GM19240 (cell line): ENCODE results near the gene CRAT.
"Not testable (repeated sequence)": the region's sequence is repeated elsewhere in the genome, so short reads cannot be mapped to it uniquely, and the experiment has no call there.

Experiments
- DNase-seq: peaks from one replicate; pipeline ENCODE4 v3.0.0; 2011; ENCODE audit warnings: low spot score; ENCODE audit not compliant: insufficient read length

CRAT gene

DNA sequence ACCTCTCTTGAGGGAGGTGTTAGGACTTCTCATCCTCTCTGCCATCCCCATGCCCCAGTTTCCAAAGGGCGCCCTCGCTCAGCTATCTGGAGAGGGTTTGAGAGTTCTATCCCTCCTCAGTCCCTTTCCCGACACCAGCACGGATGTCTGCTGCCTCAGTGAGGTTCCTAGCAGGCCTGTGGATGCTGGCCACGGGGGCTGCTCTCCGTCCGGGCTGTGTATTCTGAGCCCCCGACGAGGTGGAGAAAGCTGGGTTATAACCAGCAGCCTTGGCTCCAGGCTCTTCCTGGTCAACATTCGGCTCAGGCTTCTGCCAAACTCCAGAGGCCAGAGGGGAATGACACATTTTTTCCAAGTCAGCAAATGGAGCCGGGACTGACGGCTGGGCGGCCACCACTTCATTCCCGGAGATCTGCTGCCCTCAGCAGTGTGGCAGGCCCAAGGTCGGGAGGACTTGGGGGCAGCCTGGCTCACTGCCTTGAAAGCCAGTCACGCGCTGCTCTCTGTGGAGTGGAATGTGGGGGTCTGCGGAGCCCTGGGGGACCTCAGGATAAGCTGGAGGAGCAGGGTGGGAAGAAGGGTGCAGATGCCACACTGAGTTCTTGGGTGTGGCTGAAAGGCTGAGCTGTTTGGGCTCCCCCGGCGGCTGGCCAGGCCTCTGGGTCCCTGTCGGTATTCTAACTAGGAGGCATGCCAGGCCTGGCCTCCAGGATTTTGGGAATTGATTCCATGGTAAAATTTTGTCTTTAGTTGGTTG, 28.1 kb upstream of the CRAT start:
- no peak for DNase-seq

DNA sequence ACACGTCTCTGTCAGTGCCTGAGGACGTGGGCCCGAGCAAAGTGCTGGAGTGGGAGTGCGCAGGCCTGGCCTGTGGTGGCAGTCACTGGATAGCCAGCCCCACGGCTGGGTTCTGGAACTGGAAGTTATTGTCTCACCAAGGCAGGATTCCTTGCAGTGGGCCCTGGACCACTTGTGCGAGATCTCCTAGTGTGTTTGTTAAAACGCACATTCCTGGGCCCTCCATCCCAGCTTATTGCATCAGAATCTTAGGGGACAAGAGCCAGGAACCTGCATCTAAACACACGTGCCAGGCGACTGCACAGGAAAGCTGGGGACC, 27.5 kb upstream of the CRAT start:
- DNase-seq = no peak

DNA sequence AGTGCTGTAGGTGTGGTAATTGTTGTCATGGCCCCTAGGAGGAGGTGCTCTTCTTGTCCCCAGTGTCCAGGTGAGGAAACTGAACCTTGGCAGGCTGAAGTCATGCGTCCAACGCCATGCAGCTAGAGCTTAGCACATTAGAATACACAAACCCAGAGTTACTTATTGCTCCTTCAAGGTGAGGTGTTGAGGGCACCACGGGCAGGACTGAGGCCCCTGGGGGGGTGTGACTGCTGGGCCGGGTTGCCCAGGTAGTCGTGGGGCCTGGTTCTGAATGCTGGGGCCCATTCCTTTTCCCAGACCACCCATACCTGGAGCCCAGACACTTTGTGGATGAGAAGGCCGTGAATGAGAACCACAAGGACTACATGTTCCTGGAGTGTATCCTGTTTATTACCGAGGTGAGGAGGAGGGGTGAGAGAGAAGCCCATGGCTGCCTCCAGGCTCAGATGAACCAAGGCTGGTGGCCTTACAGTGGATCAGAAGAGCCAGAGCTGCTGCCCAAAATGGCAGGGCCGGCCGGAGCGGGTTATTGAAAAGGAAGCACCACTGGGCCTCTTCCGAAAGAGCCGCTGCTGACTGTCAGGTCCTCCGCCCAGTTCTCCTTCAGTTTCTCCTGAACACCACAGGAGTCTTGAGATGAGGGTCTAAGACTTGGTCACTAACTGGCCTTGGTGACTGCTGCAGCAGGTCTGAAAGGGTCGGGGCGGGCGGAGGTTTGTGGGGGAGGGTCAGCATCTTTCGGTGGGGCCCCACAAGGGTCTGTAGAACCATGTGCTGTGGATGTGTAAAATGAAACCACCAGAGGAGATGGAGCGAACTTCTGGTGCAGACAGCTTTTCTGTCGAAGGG, 26.9 kb upstream of the CRAT start:
- DNase-seq = no peak

DNA sequence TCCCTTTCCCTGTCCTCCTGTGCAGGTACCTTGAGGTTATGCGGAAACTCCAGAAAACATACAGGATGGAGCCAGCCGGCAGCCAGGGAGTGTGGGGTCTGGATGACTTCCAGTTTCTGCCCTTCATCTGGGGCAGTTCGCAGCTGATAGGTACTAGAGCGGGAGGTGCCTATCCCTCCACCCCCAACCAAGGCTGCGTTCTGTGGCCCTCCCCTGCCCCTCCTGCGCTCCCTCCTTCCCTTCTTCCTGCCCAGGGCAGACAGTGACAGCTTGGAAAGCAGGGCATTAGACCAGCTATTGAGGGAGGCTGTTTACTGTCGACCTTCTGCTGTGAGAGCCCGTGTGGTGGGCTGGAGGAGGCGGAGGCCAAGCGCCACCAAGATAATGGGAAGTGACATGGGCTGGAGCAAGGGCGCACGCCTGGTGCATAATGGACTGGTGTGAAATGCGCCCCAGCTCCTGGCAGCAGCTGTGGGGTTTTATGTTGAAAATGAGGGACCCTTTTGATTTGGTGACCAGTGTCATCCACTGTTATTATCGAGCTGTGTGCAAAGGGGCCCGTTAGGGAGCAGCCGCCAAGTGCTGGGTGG, 25.9 kb upstream of the CRAT start:
- no peak for DNase-seq

DNA sequence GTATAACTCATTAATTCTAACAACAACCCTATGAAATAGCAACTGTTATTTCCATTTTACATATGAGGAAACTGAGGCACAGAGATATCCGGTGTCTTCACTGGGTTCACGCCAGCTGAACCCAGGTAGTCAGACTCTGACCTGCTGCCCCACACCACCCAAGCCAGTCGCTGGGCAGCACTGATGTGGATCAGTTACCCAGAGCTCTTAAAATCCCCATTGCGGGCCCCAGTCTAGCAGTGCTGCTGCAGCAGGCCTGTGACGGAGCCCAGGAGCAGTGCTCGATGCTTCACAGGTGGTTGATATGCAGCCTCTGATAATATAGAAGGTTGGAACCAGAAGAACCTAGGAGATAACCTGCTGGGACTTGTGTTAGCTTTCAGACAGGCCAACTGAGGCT, 24.9 kb upstream of the CRAT start:
- no peak for DNase-seq

DNA sequence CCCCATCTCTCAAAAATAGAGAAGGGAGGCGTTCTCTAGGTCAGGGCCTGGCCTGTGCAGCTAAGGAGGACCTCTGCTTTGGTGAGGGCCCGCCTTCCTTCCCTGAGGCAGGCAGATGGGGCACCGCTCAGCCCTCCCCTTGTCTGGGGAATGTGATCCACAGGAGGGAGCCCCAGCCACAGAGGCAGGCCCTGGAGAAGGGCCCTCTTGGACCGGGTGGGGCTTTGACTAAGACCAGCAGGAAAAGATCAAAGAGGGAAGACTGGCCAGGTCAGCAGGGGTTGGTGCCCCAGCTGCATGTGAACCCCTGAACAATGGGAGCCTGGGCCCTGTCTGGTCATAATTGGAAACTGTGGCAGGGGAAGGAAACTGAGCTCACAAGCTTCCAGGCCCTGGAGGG, 22.5 kb upstream of the CRAT start:
- no peak for DNase-seq

DNA sequence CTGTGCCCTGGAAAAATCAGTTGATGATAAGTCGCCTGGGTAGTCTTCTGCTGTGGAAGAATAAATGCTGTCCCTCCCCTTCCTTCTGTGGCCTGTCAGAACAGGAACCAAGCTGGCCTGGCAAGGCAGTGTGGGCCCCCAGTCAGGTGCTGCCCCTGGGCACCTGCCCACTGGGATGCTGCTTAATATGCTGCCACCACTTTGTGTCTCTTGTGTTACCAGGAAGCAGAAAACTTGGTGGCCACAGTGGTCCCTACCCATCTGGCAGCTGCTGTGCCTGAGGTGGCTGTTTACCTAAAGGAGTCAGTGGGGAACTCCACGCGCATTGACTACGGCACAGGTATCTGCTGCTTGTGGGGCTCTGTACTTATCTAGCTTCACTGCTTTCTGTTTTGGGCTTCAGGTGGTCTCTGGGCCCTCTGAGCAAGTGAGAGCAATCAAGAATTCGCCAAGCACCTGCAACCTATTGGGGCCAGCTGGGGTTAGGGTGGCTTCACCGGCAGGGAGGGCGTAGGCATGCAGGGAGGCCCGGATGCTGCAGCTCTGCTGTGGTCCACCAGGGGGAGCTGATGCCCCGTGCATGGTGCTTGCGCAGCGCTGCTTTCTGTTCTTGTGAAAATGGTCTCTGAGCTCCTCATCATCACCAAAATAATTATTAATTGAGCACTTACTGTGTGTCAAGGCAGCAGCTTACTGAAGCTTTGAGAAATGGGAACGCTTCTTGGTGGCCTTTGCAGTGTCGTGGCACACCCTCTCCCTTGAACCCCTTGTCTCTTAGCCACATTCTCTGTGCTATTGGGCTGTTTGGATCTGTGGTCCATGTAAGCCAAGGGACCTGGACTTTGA, 20.9 kb upstream of the CRAT start:
- DNase-seq = peak; percentile 84

DNA sequence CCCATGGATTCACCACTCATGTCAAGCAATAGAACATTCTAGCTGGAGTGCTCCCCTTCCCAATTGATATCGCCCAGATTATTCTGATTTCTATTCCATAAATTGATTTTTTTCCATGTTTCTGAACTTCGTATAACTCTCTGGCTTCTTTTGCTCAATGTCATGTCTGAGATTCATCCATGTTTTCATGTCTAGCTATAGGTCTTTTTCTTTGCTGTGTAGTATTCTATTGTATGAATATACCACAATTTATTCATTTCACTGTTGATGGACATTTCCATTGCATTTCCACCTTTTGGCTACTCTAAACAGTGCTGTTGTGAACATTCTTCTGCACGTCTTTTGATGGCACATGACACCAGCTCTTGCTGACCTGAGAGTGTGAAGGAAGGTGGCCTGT, 20.2 kb upstream of the CRAT start:
- DNase-seq = no peak

DNA sequence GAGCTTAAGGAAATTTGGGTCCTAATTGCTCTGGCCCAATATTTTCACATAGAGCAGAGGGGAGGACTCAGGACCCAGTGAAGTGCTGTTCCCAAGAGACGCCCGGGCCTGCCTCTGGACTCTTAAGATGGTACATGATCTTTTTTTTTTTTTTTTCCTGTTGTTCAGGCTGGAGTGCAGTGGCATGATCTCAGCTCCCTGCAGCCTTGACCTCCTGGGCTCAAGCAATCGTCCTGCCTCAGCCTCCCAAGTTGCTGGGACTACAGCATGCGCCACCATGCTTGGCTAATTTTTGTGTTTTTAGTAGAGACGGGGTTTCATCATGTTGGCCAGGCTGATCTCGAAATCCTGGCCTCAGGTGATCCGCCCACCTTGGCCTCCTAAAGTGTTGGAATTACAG, 19.7 kb upstream of the CRAT start:
- not testable (repeated sequence) for DNase-seq

DNA sequence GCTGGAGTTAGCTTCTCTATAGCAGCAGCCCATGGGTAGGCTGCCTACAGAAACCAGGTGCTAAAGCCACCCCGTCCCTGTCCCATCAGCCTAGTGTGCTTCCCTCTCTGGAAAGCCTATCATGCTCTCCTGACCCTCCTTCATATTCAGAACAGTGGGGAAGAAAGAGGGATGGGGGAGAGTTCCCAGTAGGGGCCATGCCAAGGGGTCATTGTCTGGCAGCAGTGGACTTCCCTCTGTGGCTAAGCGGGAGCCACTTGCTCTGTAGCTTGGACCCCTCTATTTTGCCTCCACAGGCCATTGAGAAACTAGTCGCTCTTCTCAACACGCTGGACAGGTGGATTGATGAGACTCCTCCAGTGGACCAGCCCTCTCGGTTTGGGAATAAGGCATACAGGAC, 18.1 kb upstream of the CRAT start:
- no peak for DNase-seq

DNA sequence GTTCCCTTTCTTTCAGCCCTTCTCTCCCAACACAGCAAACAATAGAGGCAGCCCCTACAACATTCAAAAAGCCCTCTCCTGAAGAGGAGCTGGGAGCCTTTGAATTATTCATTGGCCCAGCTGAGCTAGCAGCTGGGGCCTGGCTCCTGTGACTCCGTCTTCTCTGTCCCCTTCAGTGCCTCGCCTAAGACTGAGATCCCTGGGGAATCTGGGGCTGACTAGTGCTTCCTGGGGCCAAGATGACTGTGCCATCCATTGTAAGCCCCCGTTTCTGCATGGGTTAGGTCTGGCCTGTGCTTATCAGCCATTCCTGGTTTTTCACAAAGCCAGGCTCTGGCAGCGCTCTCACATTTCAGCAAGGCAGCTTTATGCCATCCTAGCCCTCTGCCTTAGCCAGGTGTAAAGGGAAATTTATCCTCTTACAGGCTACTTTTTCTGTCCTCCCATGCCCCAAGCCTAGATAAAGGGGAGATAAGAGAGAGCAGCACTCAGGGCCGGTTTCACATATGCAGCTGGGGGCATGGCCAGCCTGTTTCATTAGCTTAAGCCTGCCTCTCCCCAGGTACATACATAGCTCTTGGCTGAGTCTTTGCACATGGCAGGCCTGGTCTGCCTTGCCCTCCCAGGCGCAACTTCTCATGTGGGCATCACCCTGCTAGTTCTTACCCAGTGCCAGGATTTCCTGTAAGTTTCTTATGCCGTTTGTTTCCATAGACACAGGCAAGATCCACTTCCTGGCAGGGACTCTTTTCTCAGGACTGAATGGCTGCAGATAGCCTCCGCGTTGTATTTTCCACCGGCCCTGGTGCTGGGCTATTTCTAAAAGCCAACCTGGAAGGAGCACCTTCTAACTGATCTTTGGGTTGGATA, 16.4 kb upstream of the CRAT start:
- no peak for DNase-seq

DNA sequence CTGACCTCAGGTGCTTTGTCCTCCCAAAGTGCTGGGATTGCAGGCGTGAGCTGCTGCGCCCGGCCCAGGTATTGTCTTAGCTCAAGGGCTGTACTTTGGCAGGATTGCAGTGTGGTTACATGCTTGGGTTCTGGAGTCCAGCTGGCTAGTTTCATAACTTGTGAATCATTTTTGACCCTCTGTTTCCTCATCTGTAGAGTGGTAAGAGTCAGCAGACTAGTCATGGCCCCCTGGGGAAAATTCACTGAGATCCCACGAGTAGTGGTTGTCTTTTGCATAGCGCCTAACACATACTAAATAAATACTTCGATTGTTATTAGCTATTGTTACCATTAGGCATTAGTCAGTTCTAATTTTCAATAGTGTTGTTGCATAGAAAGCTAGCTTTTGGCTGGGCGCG, 14.9 kb upstream of the CRAT start:
- DNase-seq = no peak

DNA sequence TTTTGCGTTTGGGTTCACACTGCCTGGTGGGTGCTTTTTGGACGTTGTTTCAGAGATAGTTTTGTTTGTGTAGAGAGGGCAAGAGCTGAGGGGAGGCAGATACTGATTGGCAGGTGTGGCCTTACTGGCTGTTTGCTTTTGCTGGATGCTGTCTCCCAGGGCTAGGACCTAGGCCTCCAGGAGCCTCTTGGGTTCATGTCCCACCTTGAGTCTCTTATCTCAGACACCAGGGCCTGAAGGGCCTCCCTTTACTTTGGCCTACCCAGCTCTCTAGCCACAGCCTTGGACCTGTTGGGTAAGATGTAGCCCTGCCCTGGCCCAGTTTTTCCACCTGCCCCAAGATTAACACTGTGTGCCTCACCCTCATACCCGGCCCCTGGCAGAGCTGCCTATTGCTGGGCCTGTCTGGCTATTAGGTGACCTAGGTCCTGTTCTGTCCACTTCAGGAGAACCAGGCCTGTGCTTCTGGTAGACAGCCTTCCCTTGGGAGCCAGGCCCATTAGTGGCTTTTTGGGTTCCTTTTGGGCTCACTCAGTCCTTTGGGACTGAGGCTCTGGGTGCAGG, 14.0 kb upstream of the CRAT start:
- DNase-seq = no peak

DNA sequence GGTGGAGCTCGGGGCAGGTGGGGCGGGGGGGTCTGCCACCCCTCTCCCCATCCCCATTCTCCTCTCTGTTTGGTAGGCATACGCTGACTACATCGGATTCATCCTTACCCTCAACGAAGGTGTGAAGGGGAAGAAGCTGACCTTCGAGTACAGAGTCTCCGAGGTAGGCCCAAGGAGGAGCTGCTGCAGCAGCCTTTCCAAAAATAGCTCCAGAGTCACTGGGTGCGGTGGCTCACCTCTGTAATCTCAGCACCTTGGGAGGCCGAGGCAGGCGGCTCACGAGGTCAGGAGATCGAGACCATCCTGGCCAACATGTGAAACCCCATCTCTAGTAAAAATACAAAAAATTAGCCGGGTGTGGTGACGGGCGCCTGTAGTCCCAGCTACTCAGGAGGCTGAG, 12.4 kb upstream of the CRAT start:
- DNase-seq = not testable (repeated sequence)

DNA sequence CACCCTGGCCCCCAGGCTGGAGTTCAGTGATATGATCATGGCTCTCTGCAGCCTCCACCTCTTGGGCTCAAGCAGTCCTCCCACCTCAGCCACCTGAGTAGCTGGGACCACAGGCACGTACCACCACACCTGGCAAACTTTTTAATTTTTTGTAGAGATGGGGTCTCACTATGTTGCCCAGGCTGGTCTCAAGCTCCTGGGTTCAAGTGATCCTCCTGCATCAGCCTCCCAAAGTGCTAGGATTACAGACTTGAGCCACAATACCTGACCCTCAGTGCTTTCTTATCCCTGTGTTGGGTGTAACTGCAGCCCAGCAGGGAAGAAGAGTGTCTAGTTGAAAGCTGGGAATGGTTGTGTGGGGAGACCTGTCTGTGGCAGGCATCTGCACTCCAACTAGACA, 11.5 kb upstream of the CRAT start:
- DNase-seq = no peak

DNA sequence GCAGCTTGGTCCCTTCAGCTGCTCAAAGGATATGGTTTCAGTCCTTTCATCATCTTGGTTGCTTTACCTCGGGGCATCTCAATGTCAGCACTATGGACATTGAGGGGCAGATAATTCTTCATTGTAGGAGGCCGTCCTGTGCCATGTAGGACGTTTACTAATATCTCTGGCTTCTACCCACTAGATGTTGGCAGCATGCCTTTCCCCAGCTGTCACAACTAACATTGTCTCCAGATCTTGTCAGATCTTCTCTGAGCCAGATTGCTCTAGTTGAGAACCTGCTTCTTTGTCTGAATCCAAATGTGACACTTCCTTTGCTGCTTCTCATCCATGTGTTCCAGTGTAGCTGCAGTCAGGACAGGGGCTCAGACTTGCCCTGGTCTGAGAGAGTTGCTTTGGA, 10.9 kb upstream of the CRAT start:
- DNase-seq = no peak

DNA sequence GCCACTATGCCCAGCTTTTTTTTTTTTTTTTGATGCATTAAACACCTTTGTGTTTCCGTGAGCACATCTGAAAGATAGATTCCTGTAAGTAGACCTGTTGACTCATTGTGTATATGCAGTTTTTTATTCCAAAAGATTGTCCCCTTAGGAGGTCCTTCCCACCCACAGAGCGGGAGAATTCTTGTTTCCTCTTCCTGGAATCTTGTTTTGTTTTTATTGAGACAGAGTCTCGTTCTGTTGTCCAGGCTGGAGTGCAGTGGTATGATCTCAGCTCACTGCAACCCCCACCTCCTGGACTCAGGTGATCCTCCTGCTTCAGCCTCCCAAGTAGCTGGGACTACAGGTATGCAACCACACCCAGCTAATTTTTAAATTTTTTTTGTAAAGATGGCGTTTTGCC, 8.2 kb upstream of the CRAT start:
- no peak for DNase-seq

DNA sequence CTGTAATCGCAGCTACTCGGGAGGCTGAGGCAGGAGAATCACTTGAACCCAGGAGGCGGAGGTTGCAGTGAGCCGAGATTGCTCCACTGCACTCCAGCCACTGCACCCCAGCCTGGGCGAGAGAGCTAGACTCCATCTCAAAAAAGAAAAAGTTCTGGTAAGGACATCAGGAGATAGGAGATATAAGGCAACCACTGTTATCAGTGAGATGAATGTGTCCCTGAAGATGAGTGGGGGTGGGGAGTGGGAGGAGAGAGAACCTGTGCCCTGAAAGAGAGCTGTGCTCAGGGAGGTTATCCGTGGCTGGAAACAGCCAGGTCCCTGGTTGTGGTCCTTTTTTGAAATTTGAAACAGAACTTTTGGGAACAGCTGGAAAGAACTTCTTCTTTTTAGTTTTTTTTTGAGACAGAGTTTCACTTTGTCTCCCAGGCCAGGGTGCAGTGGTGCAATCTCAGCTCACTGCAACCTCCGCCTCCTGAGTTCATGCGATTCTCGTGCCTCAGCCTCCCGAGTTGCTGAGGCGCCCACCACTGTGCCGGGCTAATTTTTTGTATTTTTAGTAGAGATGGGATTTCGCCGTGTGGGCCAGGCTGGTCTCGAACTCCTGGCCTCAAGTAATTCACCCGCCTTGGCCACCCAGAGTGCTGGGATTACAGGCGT, 3.2 kb upstream of the CRAT start:
- DNase-seq = no peak

DNA sequence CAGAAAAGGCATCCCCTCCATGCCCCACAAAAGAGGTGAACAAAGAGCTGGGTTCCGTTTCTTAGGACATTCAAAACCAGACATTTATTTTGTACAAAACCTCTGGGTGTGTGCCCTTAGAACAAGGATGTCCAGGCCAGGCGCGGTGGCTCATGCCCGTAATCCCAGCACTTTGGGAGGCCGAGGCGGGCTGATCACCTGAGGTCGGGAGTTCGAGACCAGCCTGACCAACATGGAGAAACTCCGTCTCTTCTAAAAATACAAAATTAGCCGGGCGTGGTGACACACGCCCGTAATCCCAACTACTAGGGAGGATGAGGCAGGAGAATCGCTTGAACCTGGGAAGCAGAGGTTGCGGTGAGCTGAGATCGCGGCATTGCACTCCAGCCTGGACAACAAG, 1.9 kb upstream of the CRAT start:
- DNase-seq = not testable (repeated sequence)
